ES-I3 (cell line): Measurements from ENCODE around the gene NOC2L.

Experiments
- H3K36me3 ChIP-seq: 2 replicates; pipeline ENCODE4 v1.6.1; 2013; ENCODE audit warnings: mild to moderate bottlenecking, low read length, control low read depth, moderate library complexity; ENCODE audit not compliant: insufficient read depth
- H3K4me1 ChIP-seq: 2 replicates; pipeline ENCODE4 v1.6.1; 2013; ENCODE audit warnings: mild to moderate bottlenecking, control low read depth, low read length; ENCODE audit not compliant: insufficient read depth
- H3K9ac ChIP-seq: 2 replicates; pipeline ENCODE4 v1.6.1; 2013; ENCODE audit warnings: low read depth, mild to moderate bottlenecking, low read length, moderate library complexity
- H3K9me3 ChIP-seq: 2 replicates; pipeline ENCODE4 v1.6.1; 2013; ENCODE audit warnings: mild to moderate bottlenecking, low read length, moderate library complexity; ENCODE audit not compliant: control insufficient read depth, insufficient read depth

NOC2L gene

GRCh38 chr1:973459-974292 is 14.6 kb upstream of the NOC2L start:
- H3K4me1 ChIP-seq: no peaks in the 10 kb centered on the region
- H3K9me3 ChIP-seq: no peaks in the 10 kb centered on the region
- H3K36me3 ChIP-seq: no peaks in the 10 kb centered on the region
- H3K9ac ChIP-seq: no peak overlapping the region

- Histone ChIP-seq H3K9ac (no peak overlapping the region), H3K4me1 (no peaks in the 10 kb centered on the region), H3K36me3 (no peaks in the 10 kb centered on the region), H3K9me3 (no peaks in the 10 kb centered on the region)
These were observed 13.8 kb upstream of the NOC2L start for GRCh38 chr1:972726-973458.

GRCh38 chr1:971751-972506 is 12.9 kb upstream of the NOC2L start:
- Histone ChIP-seq H3K4me1 (no peaks in the 10 kb centered on the region), H3K9ac (no peak overlapping the region), H3K36me3 (no peaks in the 10 kb centered on the region), H3K9me3 (no peaks in the 10 kb centered on the region)

GRCh38 chr1:970973-971730 is 12.1 kb upstream of the NOC2L start:
- Histone ChIP-seq H3K36me3 (no peaks in the 10 kb centered on the region), H3K9me3 (no peaks in the 10 kb centered on the region), H3K9ac (no peak overlapping the region), H3K4me1 (no peaks in the 10 kb centered on the region; the same call in 1 of the 2 replicates)

- H3K9me3 ChIP-seq: no peaks in the 10 kb centered on the region
- H3K9ac ChIP-seq: no peak overlapping the region
- no peaks in the 10 kb centered on the region for H3K36me3 ChIP-seq
- H3K4me1 ChIP-seq: no peaks in the 10 kb centered on the region; the same call in 1 of the 2 replicates
These were observed 11.4 kb upstream of the NOC2L start for GRCh38 chr1:970242-970972.

GRCh38 chr1:969260-969855 is 10.3 kb upstream of the NOC2L start:
- Histone ChIP-seq H3K4me1 (no peaks in the 10 kb centered on the region; the same call in 1 of the 2 replicates), H3K36me3 (no peaks in the 10 kb centered on the region), H3K9me3 (no peaks in the 10 kb centered on the region), H3K9ac (no peak overlapping the region)

- no peaks in the 10 kb centered on the region for H3K36me3 ChIP-seq
- no peaks in the 10 kb centered on the region for H3K9me3 ChIP-seq
- no peaks in the 10 kb centered on the region; the same call in 1 of the 2 replicates for H3K4me1 ChIP-seq
- no peak overlapping the region for H3K9ac ChIP-seq
These were observed 8.6 kb upstream of the NOC2L start for GRCh38 chr1:967466-968343.

- Histone ChIP-seq H3K36me3 (no peaks in the 10 kb centered on the region), H3K4me1 (no peaks in the 10 kb centered on the region; the same call in 1 of the 2 replicates), H3K9me3 (no peaks in the 10 kb centered on the region), H3K9ac (peak overlapping the region; percentile 75)
These were observed 7.7 kb upstream of the NOC2L start for GRCh38 chr1:966704-967300.

GRCh38 chr1:966135-966703 is 7.2 kb upstream of the NOC2L start, which contains the start of gene PLEKHN1:
Gene PLEKHN1 (plus strand): TSS chr1:966482. CDS start chr1:966532, 50 bp downstream.
- H3K4me1 ChIP-seq: no peaks in the 10 kb centered on the region; the same call in 1 of the 2 replicates
- no peaks in the 10 kb centered on the region for H3K36me3 ChIP-seq
- H3K9ac ChIP-seq: peak within 1 kb of the TSS; percentile 75
- no peaks in the 10 kb centered on the region for H3K9me3 ChIP-seq

- H3K36me3 ChIP-seq: no peaks in the 10 kb centered on the region
- no peaks in the 10 kb centered on the region for H3K9me3 ChIP-seq
- H3K4me1 ChIP-seq: no peaks in the 10 kb centered on the region; the same call in 1 of the 2 replicates
- peak overlapping the region; percentile 75; the same call in 1 of the 2 replicates for H3K9ac ChIP-seq
These were observed 6.6 kb upstream of the NOC2L start for GRCh38 chr1:965526-966134.

- Histone ChIP-seq H3K36me3 (no peaks in the 10 kb centered on the region), H3K9ac (no peak overlapping the region), H3K9me3 (no peaks in the 10 kb centered on the region), H3K4me1 (no peaks in the 10 kb centered on the region; the same call in 1 of the 2 replicates)
These were observed 5.9 kb upstream of the NOC2L start for GRCh38 chr1:964691-965525.
